Measurements from ENCODE around the gene LRBA. TPM values are rescaled to one million over a fixed set of nuclear protein-coding genes. Genes with fewer than 3 reads are reported as not detected.

LRBA gene
- total and polyA plus RNA-seq, 12 donors = 6.2 to 31.2 (median 23.9) TPM

DNA sequence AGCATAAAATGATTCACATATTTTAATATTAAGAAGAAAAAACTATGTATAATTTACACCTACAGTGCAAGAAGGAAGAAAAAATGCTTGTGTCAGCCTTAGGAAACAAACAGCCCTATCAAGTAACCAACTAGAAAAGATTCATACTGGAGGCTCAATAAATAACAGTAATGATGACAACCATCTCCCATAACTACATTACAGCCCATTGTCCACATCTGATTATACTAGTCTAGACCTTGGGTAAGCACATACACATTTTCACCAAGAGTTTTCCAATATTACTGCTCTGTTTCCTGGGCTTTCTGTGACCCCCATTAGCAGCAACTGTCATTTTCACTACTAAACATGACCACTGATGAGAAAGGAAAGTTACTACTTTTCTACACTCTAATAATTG is 263.4 kb downstream of the LRBA start:
- no peak overlapping the region for H3K4me3 ChIP-seq
- H3K27ac ChIP-seq = no peak overlapping the region
- no peak for DNase-seq
- H3K36me3 ChIP-seq = peaks cover 0 to 1% (median 0%) of the 10 kb centered on the region in 9 donors
- H3K27me3 ChIP-seq = no peaks in the 10 kb centered on the region
- no peaks in the 10 kb centered on the region for H3K9me3 ChIP-seq
- intact Hi-C loops (cut with DNase I) = no loop called here
- ATAC-seq = no peak
- no peak for TF ChIP-seq CTCF (IDR thresholded peaks at IDR 0.05)
- no peaks in the 10 kb centered on the region for H3K4me1 ChIP-seq

DNA sequence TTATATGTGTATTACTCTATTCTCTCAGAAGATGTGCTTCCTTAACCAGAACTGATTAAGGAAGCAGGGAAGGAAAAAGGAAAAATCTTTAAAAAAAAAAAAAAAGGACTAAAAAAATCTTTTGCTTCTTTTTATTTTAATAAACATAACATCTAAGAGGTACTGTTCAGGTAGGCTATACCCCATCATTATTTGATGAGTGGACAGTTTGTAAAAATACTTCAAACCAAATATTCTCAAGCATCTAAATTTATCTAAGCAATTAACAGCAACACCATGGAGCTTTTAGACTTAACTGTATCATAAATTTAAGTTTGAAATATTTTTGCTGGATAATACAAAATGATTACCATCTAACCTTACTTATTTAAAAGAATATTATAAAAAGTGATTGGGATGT is 264.3 kb downstream of the LRBA start:
- no peak overlapping the region for H3K4me3 ChIP-seq
- no peaks in the 10 kb centered on the region for H3K9me3 ChIP-seq
- DNase-seq (no peak), ATAC-seq (no peak)
- H3K27ac ChIP-seq = no peak overlapping the region
- no peaks in the 10 kb centered on the region for H3K27me3 ChIP-seq
- intact Hi-C loops (cut with DNase I) = no loop called here
- H3K36me3 ChIP-seq = peaks cover 0 to 4% (median 0%) of the 10 kb centered on the region in 9 donors
- TF ChIP-seq CTCF (IDR thresholded peaks at IDR 0.05) = no peak
- no peaks in the 10 kb centered on the region for H3K4me1 ChIP-seq

GRCh38 chr4:150746156-150746555 is 268.9 kb downstream of the LRBA start:
- TF ChIP-seq CTCF (IDR thresholded peaks at IDR 0.05) = no peak
- WGBS, 2 donors = 93% methylated on average over 4 of the region's 4 CpGs
- H3K36me3 ChIP-seq = peaks cover 0 to 4% (median 0%) of the 10 kb centered on the region in 9 donors
- H3K4me3 ChIP-seq = no peak overlapping the region
- H3K9me3 ChIP-seq = peaks cover 0 to 6% (median 0%) of the 10 kb centered on the region in 11 donors
- H3K4me1 ChIP-seq = no peaks in the 10 kb centered on the region
- DNase-seq (no peak), ATAC-seq (no peak)
- H3K27ac ChIP-seq = no peak overlapping the region
- no peaks in the 10 kb centered on the region for H3K27me3 ChIP-seq
- intact Hi-C loops (cut with DNase I) = no loop called here

DNA sequence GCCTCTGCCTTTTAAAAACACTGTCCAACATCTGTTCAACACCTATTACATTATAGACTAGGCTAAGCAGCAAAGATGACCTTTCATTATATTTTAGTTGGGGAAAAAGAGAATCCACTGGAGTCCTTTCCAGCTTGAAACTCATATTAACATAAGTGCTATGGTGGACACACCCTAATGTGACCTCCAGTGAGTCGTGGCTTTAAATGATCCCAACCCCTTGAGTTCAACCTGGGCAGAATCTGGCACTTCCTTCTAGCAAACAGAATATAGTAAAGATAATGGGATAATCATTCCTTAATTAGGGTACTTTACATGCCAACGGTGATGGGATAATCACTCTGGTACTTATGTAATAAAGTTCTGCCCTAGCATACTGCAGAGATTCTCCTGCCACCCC is 270.5 kb downstream of the LRBA start:
- Histone ChIP-seq H3K4me3 (no peak overlapping the region), H3K27ac (no peak overlapping the region), H3K36me3 (peaks cover 0 to 4% (median 0%) of the 10 kb centered on the region in 9 donors), H3K9me3 (peaks cover 0 to 19% (median 8%) of the 10 kb centered on the region in 11 donors), H3K27me3 (no peaks in the 10 kb centered on the region), H3K4me1 (no peaks in the 10 kb centered on the region)
- TF ChIP-seq CTCF (IDR thresholded peaks at IDR 0.05) = no peak
- intact Hi-C loops (cut with DNase I) = no loop called here
- DNase-seq (no peak), ATAC-seq (no peak)
- 83 to 87% methylated on average over 2 of the region's 2 CpGs for WGBS, 2 donors
